ENCODE data around the gene BAHCC1. TPM values are rescaled to one million over a fixed set of nuclear protein-coding genes. Genes with fewer than 3 reads are reported as not detected.

Gene BAHCC1
- total and polyA plus RNA-seq, 9 of the 15 experiments (the other 6 are each of a cell fraction or from before 2014, with no cell fraction given), result 0.14 to 26.9 (median 5.0) TPM

DNA sequence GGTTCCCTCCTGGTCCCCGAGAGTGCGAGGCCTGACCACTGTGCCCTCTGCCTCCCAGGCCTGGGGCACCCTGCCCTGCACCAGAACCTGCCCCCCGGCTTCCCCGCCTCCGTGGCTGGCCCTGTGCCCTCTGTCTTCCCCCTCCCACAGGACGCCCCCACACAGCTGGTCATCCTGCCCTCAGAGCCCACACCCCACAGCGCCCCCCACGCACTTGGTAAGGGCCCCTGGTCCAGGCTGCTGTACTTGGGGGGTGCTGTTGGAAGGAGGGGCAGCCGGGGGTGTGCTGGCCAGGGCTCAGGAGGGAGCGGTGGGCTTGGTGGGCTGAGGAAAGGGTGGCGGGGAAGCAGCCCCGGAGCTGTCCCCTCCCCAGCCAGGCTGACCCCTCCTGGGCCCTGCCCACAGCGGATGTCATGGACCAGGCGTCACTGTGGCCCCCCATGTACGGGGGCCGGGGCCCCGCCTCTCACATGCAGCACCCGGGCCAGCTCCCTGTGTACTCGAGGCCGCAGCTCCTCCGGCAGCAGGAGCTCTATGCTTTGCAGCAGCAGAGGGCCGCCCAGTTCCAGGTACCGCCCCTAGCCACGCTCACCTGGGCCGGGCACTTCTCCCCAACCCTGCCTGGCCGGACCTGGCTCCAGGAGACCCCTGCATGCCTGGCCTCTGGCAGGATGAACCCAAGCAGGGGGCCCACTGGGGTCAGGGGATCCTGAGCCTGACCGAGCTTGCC, 49.5 kb downstream of the BAHCC1 start:
- ChIA-PET POLR2A (interaction anchor here (0.6 to 0.8 kb wide), 3 partner anchors 47 to 1172 kb away, joined by 3 to 4 read pairs (median 4); no protein-coding TSS in a partner anchor), CTCF (ENCODE audit: low intra/inter-chr PET ratio) (no interaction called here)
- H3K9me3 ChIP-seq (replicated peaks; ENCODE audit: control insufficient read depth, insufficient read depth, low read depth, low read length), result no peaks in the 10 kb centered on the region
- no TSS peak for BruUV-seq (replicated peaks)
- DNase-seq (ENCODE audit: extremely low read depth in 1 of 4, low spot score in 3 of 4) (no peak), ATAC-seq (no peak), FAIRE-seq (no peak)
- no peaks in the 10 kb centered on the region for H4K20me1 ChIP-seq (replicated peaks; ENCODE audit: control insufficient read depth, insufficient read depth, low read length)
- H3K9ac ChIP-seq (ENCODE audit: insufficient read depth in 1 of 2, low read depth in 2 of 2, low read length in 2 of 2), result no peak overlapping the region
- intact Hi-C loops (cut with micrococcal nuclease), result no loop called here
- no peak overlapping the region for H3K4me2 ChIP-seq (ENCODE audit: insufficient read depth, low read length)
- H3K4me3 ChIP-seq, result no peak overlapping the region
- no peak overlapping the region for H2AFZ ChIP-seq (ENCODE audit: low read depth, low read length)
- H3K4me1 ChIP-seq (replicated peaks in 1 of 2; ENCODE audit: control insufficient read depth in 2 of 2, insufficient read depth in 2 of 2, low read length in 2 of 2), result peaks cover 0 to 78% of the 10 kb centered on the region in 2 experiments; a peak in 2 of 5 replicates
- TF ChIP-seq ZKSCAN3 (CRISPR knock-in tag; IDR thresholded peaks at IDR 0.05) (no peak), EGR1 (conservative IDR thresholded peaks at IDR 0.05) (peak; percentile 35), POLR2G (IDR thresholded peaks at IDR 0.05; ENCODE audit: low read depth, low read length) (peak; percentile 19)
- no peaks in the 10 kb centered on the region for H3K9me1 ChIP-seq (ENCODE audit: control insufficient read depth, insufficient read depth, low read length)
- no peak overlapping the region for H3K27ac ChIP-seq (ENCODE audit: extremely low read depth, low read depth, low read length)
- in situ Hi-C loops (cut with MboI), result no loop called here
- WGBS (ENCODE audit: insufficient coverage, low coverage, missing lambda C conversion rate), result 75% methylated on average over 20 of the region's 27 CpGs
- no peaks in the 10 kb centered on the region for H3K27me3 ChIP-seq (ENCODE audit: control insufficient read depth in 2 of 2, insufficient read depth in 2 of 2, low read length in 2 of 2)
- H3K36me3 ChIP-seq (ENCODE audit: control insufficient read depth, insufficient read depth, low read length), result no peaks in the 10 kb centered on the region
- no peaks in the 10 kb centered on the region for H3K79me2 ChIP-seq (ENCODE audit: control insufficient read depth, insufficient read depth, low read length)

DNA sequence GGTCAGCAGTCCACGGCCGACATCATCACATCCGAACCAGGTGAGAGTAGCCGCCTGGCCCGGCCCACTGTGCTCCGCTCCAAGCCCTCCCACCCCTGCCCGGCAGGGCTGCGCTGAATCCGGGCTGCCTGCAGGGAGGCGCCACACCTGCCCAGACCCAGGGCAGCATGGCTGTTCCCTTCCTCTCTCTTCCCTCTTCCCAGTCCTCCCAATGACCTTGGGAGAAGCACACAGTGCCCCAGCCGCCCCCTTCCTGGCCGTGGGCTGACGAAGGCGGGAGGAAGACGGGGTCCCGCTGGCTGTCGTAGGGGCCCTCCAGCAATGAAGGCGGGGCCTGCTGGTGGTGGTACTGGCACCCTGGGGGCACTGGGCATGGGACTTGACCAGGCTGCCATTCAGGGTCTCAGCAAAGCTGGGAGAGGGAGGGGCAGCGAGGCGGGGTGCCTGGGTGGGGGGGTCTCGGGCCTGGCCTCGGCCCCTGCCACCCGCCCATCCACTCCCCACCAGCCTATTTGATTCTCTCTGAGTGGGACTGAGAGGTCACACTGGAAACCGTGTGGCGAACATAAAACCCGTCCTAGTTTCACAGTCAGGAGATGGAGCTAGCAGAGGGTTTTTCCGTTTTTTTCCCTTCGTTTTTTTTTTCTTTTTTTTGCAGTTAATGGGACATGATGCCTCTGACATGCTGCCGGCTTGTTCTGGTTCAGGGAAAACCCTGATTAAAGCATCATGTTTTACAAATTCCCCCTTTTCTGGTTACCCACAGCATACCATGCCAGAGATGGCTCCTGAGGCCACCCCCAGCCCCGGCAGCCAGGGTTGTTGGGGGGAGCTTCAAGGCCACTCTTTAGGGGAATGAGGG, 50.6 kb downstream of the BAHCC1 start:
- Histone ChIP-seq H3K27me3 (ENCODE audit: control insufficient read depth in 2 of 2, insufficient read depth in 2 of 2, low read length in 2 of 2) (no peaks in the 10 kb centered on the region), H4K20me1 (replicated peaks; ENCODE audit: control insufficient read depth, insufficient read depth, low read length) (no peaks in the 10 kb centered on the region), H3K9me1 (ENCODE audit: control insufficient read depth, insufficient read depth, low read length) (no peaks in the 10 kb centered on the region), H3K27ac (ENCODE audit: extremely low read depth, low read depth, low read length) (no peak overlapping the region), H3K9me3 (replicated peaks; ENCODE audit: control insufficient read depth, insufficient read depth, low read depth, low read length) (no peaks in the 10 kb centered on the region), H3K4me2 (ENCODE audit: insufficient read depth, low read length) (no peak overlapping the region), H3K36me3 (ENCODE audit: control insufficient read depth, insufficient read depth, low read length) (no peaks in the 10 kb centered on the region), H3K79me2 (ENCODE audit: control insufficient read depth, insufficient read depth, low read length) (no peaks in the 10 kb centered on the region), H3K4me3 (no peak overlapping the region), H2AFZ (ENCODE audit: low read depth, low read length) (no peak overlapping the region), H3K4me1 (replicated peaks in 1 of 2; ENCODE audit: control insufficient read depth in 2 of 2, insufficient read depth in 2 of 2, low read length in 2 of 2) (peaks cover 0 to 76% of the 10 kb centered on the region in 2 experiments; a peak in 2 of 5 replicates), H3K9ac (ENCODE audit: insufficient read depth in 1 of 2, low read depth in 2 of 2, low read length in 2 of 2) (no peak overlapping the region)
- TF ChIP-seq ZNF384 (IDR thresholded peaks at IDR 0.05; ENCODE audit: low read depth, low read length), result peak; percentile 17; the same call in 1 of the 2 replicates
- no peak for TF ChIP-seq KDM1A (IDR thresholded peaks at IDR 0.05)
- no peak for TF ChIP-seq CREB5 (CRISPR knock-in tag; IDR thresholded peaks at IDR 0.05)
- no peak for TF ChIP-seq FOXA1 (IDR thresholded peaks at IDR 0.05; ENCODE audit: borderline replicate concordance)
- WGBS (ENCODE audit: insufficient coverage, low coverage, missing lambda C conversion rate), result 72% methylated on average over 21 of the region's 30 CpGs
- FAIRE-seq, result no peak
- ChIA-PET CTCF (ENCODE audit: low intra/inter-chr PET ratio) (no interaction called here), POLR2A (interaction anchor here (0.6 kb wide), 2 partner anchors 211 to 1170 kb away, joined by 3 read pairs; no protein-coding TSS in a partner anchor)
- in situ Hi-C loops (cut with MboI) (no loop called here), intact Hi-C loops (cut with micrococcal nuclease) (no loop called here)
- DNase-seq (ENCODE audit: extremely low read depth in 1 of 4, low spot score in 3 of 4), result no peak
- no TSS peak for BruUV-seq (replicated peaks)
- no peak for ATAC-seq
